Measurements from ENCODE around the gene PACSIN3.

GRCh38 chr11:47143322-47143721 lies 42.9 kb downstream of the PACSIN3 start:
- TF ChIP-seq POLR2A (IDR thresholded peaks at IDR 0.05; ENCODE audit: low read length): no peak
- TF ChIP-seq GATA1 (IDR thresholded peaks at IDR 0.05; ENCODE audit: low read depth, low read length): no peak

Data from erythroblast (primary cell).